SKM-1 (cell line): ENCODE measurements around the gene RBM8A.

ENCODE experiments used
- DNase-seq: peaks from one replicate; lab custom pipeline; 2025; ENCODE audit not compliant: unreplicated experiment; lab: John Stamatoyannopoulos, UW

Gene RBM8A

GRCh38 chr1:145884675-145885074, 42.6 kb downstream of the RBM8A start:
- no peak for DNase-seq

- DNase-seq = peak; percentile 39
These were observed 47.5 kb downstream of the RBM8A start for GRCh38 chr1:145879775-145880174.

- DNase-seq = no peak
These were observed 48.6 kb downstream of the RBM8A start for GRCh38 chr1:145878724-145879123.

- no peak for DNase-seq
These were observed 49.3 kb downstream of the RBM8A start for GRCh38 chr1:145877923-145878486.

- DNase-seq = no peak
These were observed 52.6 kb downstream of the RBM8A start for GRCh38 chr1:145874646-145875045.

- peak; percentile 87 for DNase-seq
These were observed 55.0 kb downstream of the RBM8A start for GRCh38 chr1:145871994-145872924.
